Measurements from ENCODE around the gene TBCD.

The TBCD gene

GRCh38 chr17:82789051-82789592 is 37.3 kb downstream of the TBCD start:
- no peaks in the 10 kb centered on the region for H3K9me3 Mint-ChIP-seq
- H3K27me3 Mint-ChIP-seq = no peaks in the 10 kb centered on the region
- peaks cover 20% of the 10 kb centered on the region for H3K36me3 Mint-ChIP-seq (ENCODE audit: low read depth)
- no peak overlapping the region for H3K4me3 Mint-ChIP-seq
- no peaks in the 10 kb centered on the region for H3K4me1 Mint-ChIP-seq (ENCODE audit: low read depth)
- H3K27ac Mint-ChIP-seq = no peak overlapping the region

GRCh38 chr17:82789806-82790205 is 37.9 kb downstream of the TBCD start:
- H3K27ac Mint-ChIP-seq = no peak overlapping the region
- H3K4me3 Mint-ChIP-seq = no peak overlapping the region
- H3K27me3 Mint-ChIP-seq = no peaks in the 10 kb centered on the region
- H3K9me3 Mint-ChIP-seq = no peaks in the 10 kb centered on the region
- H3K4me1 Mint-ChIP-seq (ENCODE audit: low read depth) = no peaks in the 10 kb centered on the region
- H3K36me3 Mint-ChIP-seq (ENCODE audit: low read depth) = peaks cover 18% of the 10 kb centered on the region

- Mint-ChIP-seq H3K4me1 (ENCODE audit: low read depth) (no peaks in the 10 kb centered on the region), H3K27ac (no peak overlapping the region), H3K27me3 (no peaks in the 10 kb centered on the region), H3K4me3 (no peak overlapping the region), H3K9me3 (no peaks in the 10 kb centered on the region), H3K36me3 (ENCODE audit: low read depth) (peaks cover 18% of the 10 kb centered on the region)
These were observed 38.5 kb downstream of the TBCD start for GRCh38 chr17:82790391-82790790.

DNA sequence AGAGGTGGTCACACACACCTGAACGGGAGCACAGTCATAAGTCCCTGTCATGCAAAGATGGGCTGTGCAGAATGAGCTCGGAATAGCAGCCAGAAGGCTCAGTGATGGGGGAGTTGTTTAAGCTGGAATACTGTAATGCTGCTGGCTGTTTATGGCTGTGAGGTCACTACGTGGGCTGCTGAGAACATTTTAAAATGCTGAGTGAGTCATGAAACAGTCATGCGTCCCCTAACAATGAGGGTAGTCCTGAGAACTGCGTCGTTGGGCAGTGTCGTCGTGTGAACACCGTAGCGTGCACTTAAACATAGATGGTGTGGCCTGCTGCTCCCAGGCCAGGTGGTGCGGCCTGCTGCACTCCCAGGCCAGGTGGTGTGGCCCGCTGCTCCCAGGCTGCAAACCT is 39.7 kb downstream of the TBCD start:
- no peaks in the 10 kb centered on the region for H3K27me3 Mint-ChIP-seq

GRCh38 chr17:82793974-82794630 is 42.2 kb downstream of the TBCD start:
- Mint-ChIP-seq H3K36me3 (ENCODE audit: low read depth) (peaks cover 10% of the 10 kb centered on the region), H3K27me3 (no peaks in the 10 kb centered on the region), H3K4me3 (no peak overlapping the region), H3K4me1 (ENCODE audit: low read depth) (no peaks in the 10 kb centered on the region), H3K9me3 (no peaks in the 10 kb centered on the region), H3K27ac (no peak overlapping the region)

More for the DNA sequence above, 39.7 kb downstream of the TBCD start:
- Mint-ChIP-seq H3K9me3 (no peaks in the 10 kb centered on the region), H3K27ac (no peak overlapping the region), H3K4me3 (no peak overlapping the region), H3K4me1 (ENCODE audit: low read depth) (no peaks in the 10 kb centered on the region), H3K36me3 (ENCODE audit: low read depth) (peaks cover 14% of the 10 kb centered on the region)

DNA sequence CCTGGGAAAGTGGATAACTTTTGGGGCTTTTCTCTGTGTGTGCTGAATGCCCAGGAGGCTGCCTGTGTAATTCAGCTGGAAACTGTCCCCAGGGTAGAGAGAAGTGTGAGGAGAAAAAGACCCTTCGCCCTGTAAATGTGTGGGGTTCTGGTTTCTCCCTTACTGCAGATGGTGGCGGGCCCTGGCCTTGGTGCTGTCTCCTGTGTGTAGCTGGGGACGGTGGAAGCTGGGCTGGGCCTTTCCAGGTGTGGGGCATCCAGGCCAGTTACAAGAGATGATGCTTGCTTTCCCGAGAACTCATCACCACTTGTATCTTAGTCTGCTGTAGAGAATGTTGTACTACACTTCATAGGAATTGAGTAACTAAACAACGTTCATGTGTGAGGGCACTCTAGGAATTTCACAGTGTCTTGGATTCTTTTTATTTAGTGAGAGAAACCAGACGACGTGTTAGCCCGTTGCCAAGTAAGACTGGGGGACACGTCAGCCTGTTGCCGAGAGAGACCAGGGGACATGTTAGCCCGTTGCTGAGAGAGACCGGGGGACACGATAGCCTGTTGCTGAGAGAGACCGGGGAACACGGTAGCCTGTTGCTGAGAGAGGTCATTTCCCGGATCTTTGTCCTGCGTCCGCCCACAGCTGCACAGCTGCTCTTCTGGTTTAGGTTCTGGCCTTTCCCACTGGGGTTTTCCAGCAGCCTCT is 43.1 kb downstream of the TBCD start:
- Mint-ChIP-seq H3K27me3 (no peaks in the 10 kb centered on the region), H3K4me1 (ENCODE audit: low read depth) (no peaks in the 10 kb centered on the region), H3K4me3 (no peak overlapping the region), H3K36me3 (ENCODE audit: low read depth) (peaks cover 12% of the 10 kb centered on the region), H3K9me3 (no peaks in the 10 kb centered on the region), H3K27ac (no peak overlapping the region)

- Mint-ChIP-seq H3K36me3 (ENCODE audit: low read depth) (peaks cover 19% of the 10 kb centered on the region), H3K4me3 (no peak overlapping the region), H3K4me1 (ENCODE audit: low read depth) (no peaks in the 10 kb centered on the region), H3K9me3 (no peaks in the 10 kb centered on the region), H3K27me3 (no peaks in the 10 kb centered on the region), H3K27ac (no peak overlapping the region)
These were observed 43.8 kb downstream of the TBCD start for GRCh38 chr17:82795615-82796014.

- no peak overlapping the region for H3K27ac Mint-ChIP-seq
- no peaks in the 10 kb centered on the region for H3K27me3 Mint-ChIP-seq
- H3K4me3 Mint-ChIP-seq = no peak overlapping the region
- peaks cover 5% of the 10 kb centered on the region for H3K9me3 Mint-ChIP-seq
- no peaks in the 10 kb centered on the region for H3K4me1 Mint-ChIP-seq (ENCODE audit: low read depth)
- H3K36me3 Mint-ChIP-seq (ENCODE audit: low read depth) = peaks cover 24% of the 10 kb centered on the region
These were observed 45.2 kb downstream of the TBCD start for GRCh38 chr17:82797061-82797460.

GRCh38 chr17:82798752-82799151 is 46.9 kb downstream of the TBCD start:
- Mint-ChIP-seq H3K4me3 (no peak overlapping the region), H3K27me3 (no peaks in the 10 kb centered on the region), H3K4me1 (ENCODE audit: low read depth) (no peaks in the 10 kb centered on the region), H3K9me3 (peaks cover 5% of the 10 kb centered on the region), H3K36me3 (ENCODE audit: low read depth) (peaks cover 23% of the 10 kb centered on the region), H3K27ac (no peak overlapping the region)

DNA sequence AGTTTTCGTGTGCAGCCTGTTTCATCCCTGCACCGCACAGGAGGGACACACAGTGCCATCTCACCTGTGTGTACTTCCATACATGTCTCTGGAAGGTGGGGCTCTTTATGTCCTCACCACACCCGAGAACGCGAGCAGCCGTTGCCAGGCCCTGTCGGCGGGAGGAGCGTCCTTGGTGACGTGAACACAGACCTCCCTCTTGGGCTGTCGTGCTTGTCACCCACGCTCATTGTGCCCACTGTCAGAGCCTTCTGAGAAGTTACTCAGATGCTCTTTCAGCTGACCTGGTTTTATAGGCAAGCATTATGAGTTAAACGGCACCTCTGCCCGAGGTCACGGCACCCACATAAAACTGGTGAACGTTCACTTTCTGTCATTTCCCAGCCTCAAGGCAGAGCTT is 47.7 kb downstream of the TBCD start:
- H3K9me3 Mint-ChIP-seq = peaks cover 5% of the 10 kb centered on the region
- no peak overlapping the region for H3K4me3 Mint-ChIP-seq
- H3K4me1 Mint-ChIP-seq (ENCODE audit: low read depth) = no peaks in the 10 kb centered on the region

DNA sequence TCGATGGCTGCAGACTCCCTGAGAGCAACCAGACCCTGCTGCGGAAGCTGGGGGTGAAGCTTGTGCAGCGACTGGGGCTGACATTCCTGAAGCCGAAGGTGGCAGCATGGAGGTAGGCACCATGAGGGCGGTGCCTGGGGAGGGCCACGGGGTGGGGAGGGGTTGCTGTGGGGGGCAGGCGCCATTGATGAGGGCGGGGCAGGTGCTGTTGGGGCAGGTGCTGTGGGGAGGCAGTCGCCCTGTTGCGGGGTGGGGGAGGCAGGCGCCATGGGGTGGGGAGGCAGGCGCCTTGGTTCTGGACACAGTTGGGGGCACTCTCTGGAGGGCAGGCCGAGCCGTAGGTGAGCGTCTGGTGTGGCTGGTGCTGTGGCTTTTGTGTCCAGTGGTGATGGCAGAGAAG is 49.0 kb downstream of the TBCD start:
- Mint-ChIP-seq H3K9me3 (peaks cover 5% of the 10 kb centered on the region), H3K4me3 (no peak overlapping the region), H3K27me3 (no peaks in the 10 kb centered on the region), H3K27ac (peak overlapping the region; percentile 32), H3K36me3 (ENCODE audit: low read depth) (peaks cover 23% of the 10 kb centered on the region), H3K4me1 (ENCODE audit: low read depth) (no peaks in the 10 kb centered on the region)

More for the DNA sequence above, 47.7 kb downstream of the TBCD start:
- H3K27ac Mint-ChIP-seq = no peak overlapping the region
- no peaks in the 10 kb centered on the region for H3K27me3 Mint-ChIP-seq
- peaks cover 23% of the 10 kb centered on the region for H3K36me3 Mint-ChIP-seq (ENCODE audit: low read depth)

DNA sequence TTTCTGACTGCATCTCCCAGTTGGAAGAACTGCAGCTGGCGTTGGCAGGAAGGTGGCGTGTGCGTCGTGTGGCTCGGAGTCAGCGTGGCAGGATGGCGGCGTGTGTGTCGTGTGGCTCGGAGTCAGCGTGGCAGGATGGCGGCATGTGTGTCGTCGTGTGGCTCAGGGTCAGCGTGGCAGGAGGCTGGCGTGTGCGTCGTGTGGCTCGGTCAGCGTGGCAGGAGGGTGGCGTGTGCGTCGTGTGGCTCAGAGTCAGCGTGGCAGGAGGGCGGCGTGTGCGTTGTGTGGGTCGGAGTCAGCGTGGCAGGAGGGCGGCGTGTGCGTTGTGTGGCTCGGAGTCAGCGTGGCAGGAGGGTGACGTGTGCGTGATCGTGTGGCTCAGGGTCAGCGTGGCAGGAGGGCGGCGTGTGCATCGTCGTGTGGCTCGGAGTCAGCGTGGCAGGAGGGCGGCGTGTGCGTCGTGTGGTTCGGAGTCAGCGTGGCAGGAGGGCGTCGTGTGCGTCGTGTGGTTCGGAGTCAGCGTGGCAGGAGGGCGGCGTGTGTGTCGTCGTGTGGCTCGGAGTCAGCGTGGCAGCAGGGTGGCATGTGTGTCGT is 49.6 kb downstream of the TBCD start:
- Mint-ChIP-seq H3K36me3 (ENCODE audit: low read depth) (peaks cover 23% of the 10 kb centered on the region), H3K4me1 (ENCODE audit: low read depth) (no peaks in the 10 kb centered on the region), H3K9me3 (peaks cover 5% of the 10 kb centered on the region), H3K27me3 (no peaks in the 10 kb centered on the region), H3K4me3 (no peak overlapping the region), H3K27ac (peak overlapping the region; percentile 32)

DNA sequence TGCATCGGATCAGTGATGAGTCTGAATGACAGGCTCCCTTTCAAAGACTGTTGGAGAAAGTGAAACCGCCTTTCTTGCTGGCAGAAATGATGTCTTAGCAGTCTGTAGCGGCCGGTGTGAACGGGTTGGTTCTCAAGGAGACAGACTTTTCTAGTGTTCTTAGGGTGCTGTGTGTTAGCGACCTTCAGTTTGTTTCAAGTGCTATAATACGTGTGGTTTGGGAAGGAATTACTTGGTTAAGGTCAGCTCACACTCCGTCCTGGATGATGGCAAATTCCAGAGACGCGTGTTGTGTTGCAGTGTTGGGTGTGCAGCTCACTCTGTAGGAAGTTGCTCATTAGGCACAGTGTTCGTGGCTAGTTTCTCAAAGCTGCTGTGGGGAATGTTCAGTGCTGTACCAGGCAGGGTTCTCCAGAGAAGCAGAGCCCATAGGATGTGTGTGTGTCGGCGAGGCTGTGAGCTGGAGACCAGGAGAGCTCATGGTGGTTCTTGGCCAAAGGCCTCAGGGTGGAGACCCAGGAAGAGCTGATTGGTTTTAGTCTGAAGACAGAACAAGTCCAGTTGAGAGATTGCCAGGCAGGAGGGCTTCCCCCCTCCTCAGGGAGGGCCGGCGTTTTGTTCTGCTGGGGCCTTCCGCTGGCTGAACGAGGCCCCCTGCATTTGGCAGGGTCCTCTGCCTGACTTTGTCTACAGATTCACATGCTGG is 50.4 kb downstream of the TBCD start:
- Mint-ChIP-seq H3K9me3 (peaks cover 5% of the 10 kb centered on the region), H3K4me3 (no peak overlapping the region), H3K4me1 (ENCODE audit: low read depth) (no peaks in the 10 kb centered on the region), H3K27me3 (no peaks in the 10 kb centered on the region), H3K36me3 (ENCODE audit: low read depth) (peaks cover 23% of the 10 kb centered on the region), H3K27ac (no peak overlapping the region)

- H3K27me3 Mint-ChIP-seq = no peaks in the 10 kb centered on the region
- peaks cover 5% of the 10 kb centered on the region for H3K9me3 Mint-ChIP-seq
- no peak overlapping the region for H3K4me3 Mint-ChIP-seq
- no peaks in the 10 kb centered on the region for H3K4me1 Mint-ChIP-seq (ENCODE audit: low read depth)
- H3K27ac Mint-ChIP-seq = no peak overlapping the region
- peaks cover 23% of the 10 kb centered on the region for H3K36me3 Mint-ChIP-seq (ENCODE audit: low read depth)
These were observed 51.3 kb downstream of the TBCD start for GRCh38 chr17:82803185-82803584.

- H3K4me3 Mint-ChIP-seq = no peak overlapping the region
- H3K27ac Mint-ChIP-seq = no peak overlapping the region
- no peaks in the 10 kb centered on the region for H3K27me3 Mint-ChIP-seq
- H3K36me3 Mint-ChIP-seq (ENCODE audit: low read depth) = peaks cover 23% of the 10 kb centered on the region
- no peaks in the 10 kb centered on the region for H3K4me1 Mint-ChIP-seq (ENCODE audit: low read depth)
- peaks cover 5% of the 10 kb centered on the region for H3K9me3 Mint-ChIP-seq
These were observed 51.7 kb downstream of the TBCD start for GRCh38 chr17:82803606-82804005.
